Esophagus muscularis mucosa (tissue), 4 donors: Measurements from ENCODE around the gene CTDSPL. TPM values are rescaled to one million over a fixed set of nuclear protein-coding genes. Genes with fewer than 3 reads are reported as not detected.

Experiments used
- DNase-seq: peaks from one replicate; pipeline ENCODE4 v3.0.0-alpha.2; 2017; ENCODE audit errors: extremely low spot score
- H3K27ac ChIP-seq, 4 donors: fragments of 200-600 bp; sonication (generic); replicated peaks in 1 of 4; 1 replicate in 3 of 4; 2 replicates in 1 of 4; pipeline ENCODE4 v1.5.1; 2016 to 2019; ENCODE audit warnings: mild to moderate bottlenecking in 1 of 4
- H3K27me3 ChIP-seq, 4 donors: fragments of 200-600 bp; sonication (generic); one replicate each; pipeline versions ENCODE4 v1.5.1 to v1.6.0; 2016 to 2019
- H3K36me3 ChIP-seq, 4 donors: fragments of 200-600 bp; sonication (generic); one replicate each; pipeline ENCODE4 v1.5.1; 2016 to 2019
- H3K4me1 ChIP-seq, 4 donors: fragments of 200-600 bp; sonication (generic); one replicate each; pipeline ENCODE4 v1.5.1; 2016 to 2019
- H3K4me3 ChIP-seq, 4 donors: fragments of 200-600 bp; sonication (generic); 1 replicate in 2 of 4; 2 replicates in 2 of 4; pipeline ENCODE4 v1.5.1; 2016 to 2019; ENCODE audit warnings: mild to moderate bottlenecking in 4 of 4, moderate library complexity in 1 of 4
- H3K9me3 ChIP-seq, 4 donors: fragments of 200-600 bp; sonication (generic); 1 replicate in 3 of 4; 2 replicates in 1 of 4; pipeline ENCODE4 v1.5.1; 2016 to 2019
- CTCF ChIP-seq, 3 experiments: fragments of 200-600 bp in 2 of 3; fragments of 450-650 bp in 1 of 3; sonication (generic) in 2 of 3; IDR thresholded peaks; one replicate each; pipeline ENCODE4 v1.5.1; 2017 to 2019; ENCODE audit warnings: antibody characterized with exemption in 3 of 3, mild to moderate bottlenecking in 2 of 3, moderate library complexity in 1 of 3
- EP300 ChIP-seq: sonication (generic); formaldehyde crosslinking; IDR thresholded peaks from one replicate; pipeline ENCODE4 v1.6.1; 2017; ENCODE audit warnings: antibody characterized with exemption
- POLR2A ChIP-seq: fragments of 450-650 bp; IDR thresholded peaks from one replicate; pipeline ENCODE4 v1.6.1; 2017; ENCODE audit warnings: antibody characterized with exemption, moderate library complexity, mild to moderate bottlenecking, low read depth
- POLR2AphosphoS5 ChIP-seq, 2 donors: sonication (generic); formaldehyde crosslinking; IDR thresholded peaks; one replicate each; pipeline ENCODE4 v1.6.1; 2017; ENCODE audit warnings: antibody characterized with exemption in 2 of 2
- WGBS: methylation state at CpG from one replicate; pipeline ENCODE4 v1.1.5; 2018; 5-methylcytosine and 5-hydroxymethylcytosine counted together
- intact Hi-C: fragments of 100-400 bp; cut with DNase I; formaldehyde crosslinking; loops from one replicate; pipeline ENCODE4 v1.15.1; 2023
- total RNA-seq, 4 donors: library from RNA; depleted of rRNA; stranded (reverse); fragments of >200 nt; gene quantifications; one replicate each; pipeline versions ENCODE4 v1.1.0 to v1.2.1, GENCODE V29; 2016

The CTDSPL gene
- total RNA-seq, 4 donors from 2014 or later: 39.9 to 60.6 (median 54.6) TPM

GRCh38 chr3:37833302-37834186 lies 28.1 kb upstream of the CTDSPL start:
- H3K27ac ChIP-seq: no peak overlapping the region
- no peak overlapping the region for H3K4me3 ChIP-seq
- peaks cover 0 to 14% (median 2%) of the 10 kb centered on the region in 4 donors for H3K36me3 ChIP-seq
- H3K27me3 ChIP-seq: no peaks in the 10 kb centered on the region
- no peaks in the 10 kb centered on the region for H3K9me3 ChIP-seq
- intact Hi-C loops: no loop called here
- 99% methylated on average over 6 of the region's 6 CpGs for WGBS
- H3K4me1 ChIP-seq: no peaks in the 10 kb centered on the region
- no peak for DNase-seq
- TF ChIP-seq CTCF (IDR thresholded peaks at IDR 0.05) (peak in 1 of 3 experiments; percentile 23), POLR2A (no peak), POLR2AphosphoS5 (IDR thresholded peaks at IDR 0.05) (no peak)

GRCh38 chr3:37836589-37836988 lies 25.1 kb upstream of the CTDSPL start:
- no peak overlapping the region for H3K27ac ChIP-seq
- no peaks in the 10 kb centered on the region for H3K4me1 ChIP-seq
- H3K4me3 ChIP-seq: no peak overlapping the region
- no peaks in the 10 kb centered on the region for H3K9me3 ChIP-seq
- no peak for DNase-seq
- no peaks in the 10 kb centered on the region for H3K27me3 ChIP-seq
- no peak for TF ChIP-seq POLR2A
- TF ChIP-seq POLR2AphosphoS5 (IDR thresholded peaks at IDR 0.05): no peak
- no peak for TF ChIP-seq EP300
- no peak for TF ChIP-seq CTCF (IDR thresholded peaks at IDR 0.05)
- H3K36me3 ChIP-seq: peaks cover 0 to 22% (median 10%) of the 10 kb centered on the region in 4 donors
- intact Hi-C loops: no loop called here
- 100% methylated on average over 1 of the region's 1 CpG for WGBS

- H3K4me1 ChIP-seq: peaks cover 0 to 14% (median 5%) of the 10 kb centered on the region in 4 donors
- no peak for DNase-seq
- H3K27ac ChIP-seq: no peak overlapping the region
- WGBS: 57% methylated on average over 4 of the region's 4 CpGs
- H3K4me3 ChIP-seq: no peak overlapping the region
- H3K27me3 ChIP-seq: no peaks in the 10 kb centered on the region
- H3K9me3 ChIP-seq: no peaks in the 10 kb centered on the region
- H3K36me3 ChIP-seq: peaks cover 0 to 22% (median 8%) of the 10 kb centered on the region in 4 donors
- no peak for TF ChIP-seq POLR2A
- no peak for TF ChIP-seq EP300
- intact Hi-C loops: no loop called here
Measured at GRCh38 chr3:37847689-37848088, 14.0 kb upstream of the CTDSPL start.

- no peak for TF ChIP-seq POLR2AphosphoS5 (IDR thresholded peaks at IDR 0.05)
- no peak for TF ChIP-seq EP300
- no peak for TF ChIP-seq CTCF (IDR thresholded peaks at IDR 0.05)
- no peak for TF ChIP-seq POLR2A
- peaks cover 0 to 14% (median 5%) of the 10 kb centered on the region in 4 donors for H3K4me1 ChIP-seq
- intact Hi-C loops: no loop called here
- H3K36me3 ChIP-seq: peaks cover 0 to 22% (median 8%) of the 10 kb centered on the region in 4 donors
- no peaks in the 10 kb centered on the region for H3K9me3 ChIP-seq
- no peak overlapping the region for H3K4me3 ChIP-seq
- H3K27ac ChIP-seq: no peak overlapping the region
- no peak for DNase-seq
- H3K27me3 ChIP-seq: no peaks in the 10 kb centered on the region
- WGBS: 92% methylated on average over 9 of the region's 11 CpGs
Measured at GRCh38 chr3:37849146-37849923, 12.3 kb upstream of the CTDSPL start.

GRCh38 chr3:37852097-37852496 lies 9.6 kb upstream of the CTDSPL start:
- no peaks in the 10 kb centered on the region for H3K27me3 ChIP-seq
- whole genome bisulfite sequencing: 83% methylated on average over 1 of the region's 1 CpG
- intact Hi-C loops: no loop called here

More at GRCh38 chr3:37852097-37852496, 9.6 kb upstream of the CTDSPL start:
- H3K27ac ChIP-seq: no peak overlapping the region
- H3K4me1 ChIP-seq: peaks cover 6 to 26% (median 13%) of the 10 kb centered on the region in 4 donors
- peaks cover 0 to 22% (median 8%) of the 10 kb centered on the region in 4 donors for H3K36me3 ChIP-seq
- no peak for DNase-seq
- no peaks in the 10 kb centered on the region for H3K9me3 ChIP-seq
- TF ChIP-seq EP300 (no peak), POLR2AphosphoS5 (IDR thresholded peaks at IDR 0.05) (peak in 1 of 2 donors; percentile 8), POLR2A (no peak), CTCF (IDR thresholded peaks at IDR 0.05) (no peak)
- H3K4me3 ChIP-seq: no peak overlapping the region
